GM12864 (cell line): ENCODE measurements around the gene EIF4G3.
"Not testable (repeated sequence)": the region's sequence is repeated elsewhere in the genome, so short reads cannot be mapped to it uniquely, and the experiment has no call there.

Experiments
- DNase-seq: peaks from one replicate; pipeline ENCODE4 v3.0.0-alpha.2; 2011; ENCODE audit warnings: low read depth
- H3K4me3 ChIP-seq: 2 replicates; pipeline ENCODE4 v1.5.1; 2011; ENCODE audit warnings: mild to moderate bottlenecking, low read depth, low read length, control low read depth
- CTCF ChIP-seq: IDR thresholded peaks from 2 replicates; pipeline ENCODE4 v1.5.1; 2011; ENCODE audit warnings: low read depth, mild to moderate bottlenecking, moderate library complexity, low read length, control low read depth, inconsistent platforms; ENCODE audit errors: missing control alignments

The EIF4G3 gene

GRCh38 chr1:20928146-20928545, 248.6 kb downstream of the EIF4G3 start:
- no peak overlapping the region for H3K4me3 ChIP-seq
- DNase-seq: no peak
- no peak for TF ChIP-seq CTCF

GRCh38 chr1:20921285-20921684, 255.4 kb downstream of the EIF4G3 start:
- TF ChIP-seq CTCF: no peak
- no peak for DNase-seq
- H3K4me3 ChIP-seq: no peak overlapping the region

GRCh38 chr1:20913242-20913641, 263.5 kb downstream of the EIF4G3 start:
- no peak for DNase-seq
- H3K4me3 ChIP-seq: no peak overlapping the region
- TF ChIP-seq CTCF: no peak

GRCh38 chr1:20907526-20907925, 269.2 kb downstream of the EIF4G3 start:
- H3K4me3 ChIP-seq, DNase-seq: not testable (repeated sequence)

- H3K4me3 ChIP-seq: no peak overlapping the region
- TF ChIP-seq CTCF: no peak
- DNase-seq: no peak
Observed at GRCh38 chr1:20903437-20903836, 273.3 kb downstream of the EIF4G3 start.

GRCh38 chr1:20900056-20900455, 276.6 kb downstream of the EIF4G3 start:
- H3K4me3 ChIP-seq: no peak overlapping the region
- TF ChIP-seq CTCF: no peak
- no peak for DNase-seq

GRCh38 chr1:20899154-20899972, 277.3 kb downstream of the EIF4G3 start:
- DNase-seq: no peak
- H3K4me3 ChIP-seq: no peak overlapping the region
- TF ChIP-seq CTCF: no peak
